Fibroblast of skin of scalp (primary cell): ENCODE data around the gene MIPOL1. TPM values are rescaled to one million over a fixed set of nuclear protein-coding genes. Genes with fewer than 3 reads are reported as not detected.
A peak's percentile ranks its signal among the peaks of the same experiment; 100 is the strongest.
"Not testable (repeated sequence)": the region's sequence is repeated elsewhere in the genome, so short reads cannot be mapped to it uniquely, and the experiment has no call there.

Experiments used
- DNase-seq: peaks from one replicate; pipeline ENCODE4 v3.0.0-alpha.2; 2013
- polyA plus RNA-seq, 2 experiments: library from polyadenylated mRNA; unstranded; fragments of 120-200 nt; gene quantifications; one replicate each; pipeline ENCODE4 v1.2.1, GENCODE V29; 2013; ENCODE audit not compliant: insufficient read length in 2 of 2

Gene MIPOL1, protein sequence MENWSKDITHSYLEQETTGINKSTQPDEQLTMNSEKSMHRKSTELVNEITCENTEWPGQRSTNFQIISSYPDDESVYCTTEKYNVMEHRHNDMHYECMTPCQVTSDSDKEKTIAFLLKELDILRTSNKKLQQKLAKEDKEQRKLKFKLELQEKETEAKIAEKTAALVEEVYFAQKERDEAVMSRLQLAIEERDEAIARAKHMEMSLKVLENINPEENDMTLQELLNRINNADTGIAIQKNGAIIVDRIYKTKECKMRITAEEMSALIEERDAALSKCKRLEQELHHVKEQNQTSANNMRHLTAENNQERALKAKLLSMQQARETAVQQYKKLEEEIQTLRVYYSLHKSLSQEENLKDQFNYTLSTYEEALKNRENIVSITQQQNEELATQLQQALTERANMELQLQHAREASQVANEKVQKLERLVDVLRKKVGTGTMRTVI
- 4.0 TPM for polyA plus RNA-seq (2013, experiment 1 of 2; ENCODE audit: insufficient read length)
- 6.2 TPM for polyA plus RNA-seq (2013, experiment 2 of 2; ENCODE audit: insufficient read length)

GRCh38 chr14:37197421-37198272, at the start of gene MIPOL1:
Gene MIPOL1 (plus strand): TSS chr14:37197937. CDS start chr14:37247889, 49,952 bp downstream.
- DNase-seq = peak; percentile 91

DNA sequence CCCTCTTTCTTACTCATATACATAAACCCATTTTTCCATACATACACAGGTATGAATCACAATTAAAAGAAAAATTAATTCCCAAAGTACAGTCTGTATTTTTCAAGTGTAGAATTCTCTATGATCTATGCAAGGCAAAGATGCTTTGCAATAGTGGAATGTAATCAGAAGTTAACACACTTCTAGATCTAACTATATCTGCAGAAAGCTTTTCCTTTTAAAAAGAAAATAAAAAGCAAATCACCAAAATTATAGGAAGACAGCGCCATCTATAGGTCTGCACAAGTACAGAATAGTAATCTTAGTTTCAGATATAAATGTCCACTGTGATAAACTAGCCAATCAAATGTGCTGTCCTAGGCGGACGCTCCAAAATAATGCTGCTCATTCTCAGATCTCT, 47.3 kb upstream of the MIPOL1 start:
- peak; percentile 47 for DNase-seq

DNA sequence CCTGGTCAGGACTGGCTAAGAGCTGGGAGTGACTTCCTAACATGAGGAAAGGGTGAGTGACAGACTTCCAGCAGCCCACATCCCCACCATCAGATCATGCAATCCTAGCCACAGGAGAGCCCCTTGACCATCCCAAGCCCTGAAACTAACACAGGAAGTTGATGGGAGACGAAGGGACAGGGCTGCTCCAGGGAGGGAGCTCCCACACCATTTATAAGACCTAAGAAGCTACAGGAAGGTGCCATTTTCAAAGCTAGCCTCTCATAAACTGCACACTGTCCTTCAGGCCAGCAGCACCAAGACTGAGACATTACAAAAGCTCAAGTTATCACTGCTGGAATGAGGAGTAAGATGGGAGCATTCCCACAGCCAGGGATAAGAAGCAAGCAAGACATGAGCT, 44.7 kb upstream of the MIPOL1 start:
- DNase-seq = no peak

- DNase-seq = no peak
Observed at GRCh38 chr14:37153483-37153882, 44.3 kb upstream of the MIPOL1 start.

DNA sequence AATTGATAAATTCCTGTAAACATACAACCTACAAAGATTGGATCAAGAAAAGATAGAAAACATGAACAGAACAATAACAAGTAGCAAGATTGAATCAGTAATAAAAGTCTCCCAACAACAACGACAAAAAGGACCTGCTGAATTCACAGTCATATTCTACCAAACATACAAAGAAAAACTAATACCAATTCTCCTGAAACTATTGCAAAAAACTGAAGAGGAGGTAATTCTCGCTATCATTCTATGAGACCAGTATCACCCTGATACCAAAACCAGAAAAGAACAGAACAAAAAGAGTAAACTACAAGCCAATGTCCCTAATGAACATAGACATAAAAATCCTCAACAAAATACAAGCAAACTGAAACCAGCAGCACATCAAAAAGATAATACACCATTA, 39.8 kb upstream of the MIPOL1 start:
- no peak for DNase-seq

- DNase-seq = not testable (repeated sequence)
Observed at GRCh38 chr14:37162307-37162706, 35.4 kb upstream of the MIPOL1 start.

DNA sequence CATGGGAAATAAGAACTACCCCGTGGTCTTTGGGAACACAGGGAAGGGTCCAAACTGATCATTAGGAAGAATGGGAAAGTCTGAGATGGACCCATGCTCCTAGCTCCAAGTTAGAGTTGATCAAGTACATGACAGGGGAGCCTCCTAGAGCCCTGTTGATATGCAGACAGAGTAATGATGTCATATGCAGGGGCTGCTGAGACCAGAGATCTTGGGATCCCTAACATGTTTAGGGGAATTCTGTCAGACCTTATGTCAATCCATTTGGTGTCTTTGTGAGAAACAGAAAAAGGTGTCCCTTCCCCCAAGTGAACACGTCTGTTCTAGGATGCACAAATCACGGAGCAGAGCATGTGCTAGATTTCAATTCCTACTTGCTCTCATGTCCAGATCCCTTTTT, 31.9 kb upstream of the MIPOL1 start:
- no peak for DNase-seq

GRCh38 chr14:37167151-37168047, 30.3 kb upstream of the MIPOL1 start:
- DNase-seq = no peak

DNA sequence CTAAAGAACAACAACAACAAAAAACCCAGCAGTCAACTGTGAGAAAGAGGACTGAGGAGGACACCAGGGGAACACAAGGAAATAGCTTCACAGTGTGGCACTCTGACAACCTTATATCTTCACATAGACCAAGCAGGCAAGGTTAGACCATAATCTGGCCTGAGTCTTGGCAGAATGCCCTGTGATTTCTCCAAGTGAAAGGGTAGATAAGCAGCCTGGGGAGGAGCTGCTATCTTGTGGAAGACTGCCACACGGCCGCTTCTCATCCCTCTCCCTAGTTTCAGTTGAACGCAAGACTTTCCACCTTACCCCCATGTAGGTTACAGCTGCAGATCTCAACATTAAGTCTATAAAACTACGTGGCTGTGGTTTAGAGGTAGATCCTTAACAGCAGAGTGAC, 29.0 kb upstream of the MIPOL1 start:
- no peak for DNase-seq

- no peak for DNase-seq
Observed at GRCh38 chr14:37170237-37170636, 27.5 kb upstream of the MIPOL1 start.

DNA sequence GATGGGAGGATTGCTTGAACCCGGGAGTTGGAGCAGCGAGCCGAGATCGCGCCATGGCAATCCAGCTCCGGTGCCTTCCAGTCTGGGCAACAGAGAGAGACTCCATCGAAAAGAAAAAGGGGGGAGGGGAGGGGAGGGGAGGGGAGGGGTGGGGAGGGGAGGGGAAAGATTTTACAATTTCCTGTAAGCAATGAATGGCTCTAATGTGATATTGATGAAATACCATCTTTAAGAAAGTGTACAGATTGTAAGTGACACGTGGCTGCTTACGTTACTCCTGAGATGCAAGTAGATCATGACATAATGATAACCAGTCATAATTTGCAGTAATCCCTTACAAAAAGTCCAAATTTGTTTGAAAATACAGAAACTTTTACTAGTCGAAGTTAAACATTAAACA, 26.7 kb upstream of the MIPOL1 start:
- no peak for DNase-seq

GRCh38 chr14:37171678-37172023, 26.1 kb upstream of the MIPOL1 start:
- DNase-seq = no peak

- DNase-seq = peak; percentile 81
Observed at GRCh38 chr14:37172024-37172869, 25.5 kb upstream of the MIPOL1 start, which contains the start of gene SLC25A21. Gene SLC25A21 (minus strand): TSS chr14:37172606.

DNA sequence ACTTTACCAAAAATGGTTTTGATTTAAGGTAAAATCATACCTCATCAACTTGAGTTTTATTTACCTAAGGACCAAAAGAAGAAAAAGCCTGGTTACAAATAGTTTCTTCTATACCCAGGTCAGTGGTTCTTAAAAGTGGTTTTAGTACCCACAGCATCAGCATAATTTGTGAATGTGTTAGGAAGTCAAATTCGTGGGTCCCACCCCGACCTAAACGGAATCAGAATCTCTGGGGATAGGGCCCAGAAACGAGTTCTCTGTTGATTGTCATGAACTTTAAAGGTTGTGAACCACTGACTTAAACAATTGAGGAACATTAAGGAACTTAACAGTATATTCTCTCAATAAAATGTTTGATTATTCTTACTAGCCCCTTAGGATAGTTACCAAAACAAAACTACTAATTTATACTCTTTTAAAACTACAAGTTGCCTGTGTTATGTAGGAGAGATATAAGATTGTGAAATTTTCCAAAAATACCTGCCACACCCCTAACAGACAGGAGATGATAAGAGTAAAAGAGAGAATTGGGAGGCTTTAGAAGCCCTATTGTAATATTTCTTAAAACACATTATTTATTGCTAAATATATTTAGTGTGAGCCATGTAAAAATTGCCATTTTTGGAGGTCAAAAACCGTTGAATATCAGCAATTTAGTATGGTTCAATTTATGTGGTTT, 24.7 kb upstream of the MIPOL1 start:
- no peak for DNase-seq

DNA sequence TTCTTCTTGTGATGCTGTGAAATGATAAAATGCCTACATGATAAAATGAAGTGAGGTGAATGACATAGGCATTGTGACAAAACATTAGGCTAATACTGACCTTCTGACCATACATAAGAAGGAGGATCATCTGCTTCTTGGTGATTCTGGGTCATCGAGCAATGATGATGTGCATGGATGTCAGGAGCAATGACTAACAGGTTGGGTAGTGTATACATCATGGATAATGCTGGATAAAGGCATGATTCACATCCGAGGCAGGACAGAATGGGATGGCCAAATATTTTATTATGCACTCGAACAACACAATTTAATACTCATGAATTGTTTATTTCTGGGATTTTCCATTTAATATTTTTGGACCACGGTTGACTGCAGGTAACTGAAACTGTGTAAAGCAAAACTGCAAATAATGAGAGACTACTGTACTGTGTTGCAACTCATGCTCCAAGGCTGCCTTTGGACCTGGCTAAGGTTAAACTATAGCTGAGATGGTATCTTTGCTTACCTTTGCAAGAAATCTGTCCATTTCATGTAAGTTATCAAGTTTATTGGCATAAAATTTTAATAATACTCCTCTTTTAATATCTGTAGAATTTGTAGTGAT, 17.7 kb upstream of the MIPOL1 start:
- DNase-seq = no peak

GRCh38 chr14:37180886-37181285, 16.9 kb upstream of the MIPOL1 start:
- DNase-seq = not testable (repeated sequence)

GRCh38 chr14:37181441-37181840, 16.3 kb upstream of the MIPOL1 start:
- no peak for DNase-seq

- not testable (repeated sequence) for DNase-seq
Observed at GRCh38 chr14:37184520-37184919, 13.2 kb upstream of the MIPOL1 start.

GRCh38 chr14:37185670-37186069, 12.1 kb upstream of the MIPOL1 start:
- no peak for DNase-seq

DNA sequence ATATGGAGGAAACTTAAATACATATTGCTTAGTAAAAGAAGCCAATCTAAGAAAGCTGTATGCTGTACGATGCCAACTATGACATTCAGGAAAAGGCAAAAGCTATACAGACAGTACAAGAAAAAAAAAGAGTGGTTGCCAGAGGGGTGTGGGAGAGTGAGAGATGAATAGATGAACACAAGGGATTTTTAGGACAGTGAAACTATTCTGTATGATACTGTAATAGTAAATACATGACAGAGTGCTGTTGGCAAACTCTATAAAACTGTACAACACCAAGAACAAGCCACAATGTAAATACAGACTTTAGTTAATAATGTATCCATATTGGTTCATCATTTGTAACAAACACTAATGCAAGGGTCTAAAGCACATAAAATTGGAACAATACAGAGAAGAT, 10.9 kb upstream of the MIPOL1 start:
- DNase-seq = no peak
